ENCODE data around the gene DUSP10.

DUSP10 gene

GRCh38 chr1:221765527-221765926 lies 23.6 kb upstream of the DUSP10 start:
- DNase-seq (ENCODE audit: low read depth in 2 of 2), result no peak

DNA sequence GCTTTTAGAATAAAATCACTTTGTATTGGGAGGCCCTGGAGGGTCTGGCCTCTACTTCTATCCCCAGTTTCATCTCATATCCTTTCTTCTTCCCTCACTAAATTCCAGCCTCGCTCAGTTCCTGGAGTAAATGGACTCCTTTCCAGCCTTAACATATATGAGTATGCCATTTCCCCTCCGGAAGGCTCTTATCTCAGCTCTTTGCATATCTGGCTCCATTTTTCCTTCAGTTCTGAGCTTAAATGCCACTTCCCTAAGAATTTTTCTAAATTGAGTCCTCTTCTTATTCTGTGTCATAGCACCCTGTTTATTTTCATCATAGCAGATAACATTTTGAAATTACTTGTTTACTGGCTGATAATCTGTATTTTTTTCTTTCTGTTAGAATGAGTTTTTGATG lies 20.2 kb upstream of the DUSP10 start:
- DNase-seq (ENCODE audit: low read depth in 2 of 2), result no peak

- DNase-seq (ENCODE audit: low read depth in 2 of 2), result no peak
Observed at GRCh38 chr1:221761354-221762002, 19.6 kb upstream of the DUSP10 start.

DNA sequence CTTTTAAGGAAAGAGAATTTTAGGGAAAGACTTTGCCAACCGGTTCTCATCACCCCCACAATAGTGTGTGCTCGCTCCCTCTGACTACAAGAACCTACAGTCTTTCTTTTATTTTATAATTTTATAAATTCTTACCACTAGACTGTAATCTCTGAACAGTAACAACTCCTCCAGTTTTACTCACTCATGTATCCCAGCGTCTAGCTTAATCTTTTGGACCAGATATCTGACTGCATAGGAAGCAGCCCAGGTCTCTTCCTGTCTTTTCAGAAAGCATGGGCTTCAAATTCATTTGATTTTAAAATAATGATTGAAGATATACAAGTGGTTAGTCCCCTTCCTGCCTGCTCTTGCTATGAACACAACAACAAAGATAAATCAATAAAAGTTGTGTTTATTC lies 19.0 kb upstream of the DUSP10 start:
- no peak for DNase-seq (ENCODE audit: low read depth in 2 of 2)

DNA sequence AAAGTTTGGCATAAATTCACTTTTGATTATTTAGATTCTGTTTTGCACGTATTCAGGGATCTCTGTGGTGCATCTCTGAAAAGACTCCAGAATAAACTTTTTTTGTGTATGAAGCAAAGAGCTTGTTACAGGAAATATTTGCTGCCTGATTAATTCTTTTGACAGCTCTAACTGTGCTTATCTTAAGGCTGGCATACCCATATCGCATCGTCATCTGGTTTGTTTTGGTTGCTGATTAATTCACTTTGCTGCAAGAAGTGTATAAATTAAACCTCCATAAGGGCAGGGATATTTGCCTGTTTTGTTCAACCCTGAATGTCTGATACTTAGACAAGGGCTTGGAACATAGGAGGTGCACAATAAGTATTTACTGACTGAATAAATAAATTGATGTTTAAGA lies 17.5 kb upstream of the DUSP10 start:
- DNase-seq (ENCODE audit: low read depth in 2 of 2), result no peak

GRCh38 chr1:221758455-221758854 lies 16.6 kb upstream of the DUSP10 start:
- DNase-seq (ENCODE audit: low read depth in 2 of 2), result no peak

- DNase-seq (ENCODE audit: low read depth in 2 of 2), result no peak
Observed at GRCh38 chr1:221756830-221757551, 15.1 kb upstream of the DUSP10 start.

DNA sequence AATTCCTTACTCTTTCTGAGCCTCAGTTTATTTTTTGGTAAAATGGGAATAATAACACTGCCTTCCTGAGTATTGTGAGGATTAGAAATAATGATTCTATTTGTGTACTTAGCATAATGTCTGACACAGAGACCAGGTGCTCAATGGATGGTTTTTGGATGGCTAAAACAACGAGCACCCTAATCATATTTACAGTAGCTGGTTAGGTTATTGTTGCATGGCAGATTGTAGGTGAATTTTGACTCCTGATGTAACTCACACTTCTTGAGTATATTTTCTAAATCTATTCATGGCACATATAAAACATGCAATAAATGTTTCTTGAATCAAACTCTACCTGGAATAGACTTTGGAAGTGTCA lies 11.9 kb upstream of the DUSP10 start:
- DNase-seq (ENCODE audit: low read depth in 2 of 2), result no peak

DNA sequence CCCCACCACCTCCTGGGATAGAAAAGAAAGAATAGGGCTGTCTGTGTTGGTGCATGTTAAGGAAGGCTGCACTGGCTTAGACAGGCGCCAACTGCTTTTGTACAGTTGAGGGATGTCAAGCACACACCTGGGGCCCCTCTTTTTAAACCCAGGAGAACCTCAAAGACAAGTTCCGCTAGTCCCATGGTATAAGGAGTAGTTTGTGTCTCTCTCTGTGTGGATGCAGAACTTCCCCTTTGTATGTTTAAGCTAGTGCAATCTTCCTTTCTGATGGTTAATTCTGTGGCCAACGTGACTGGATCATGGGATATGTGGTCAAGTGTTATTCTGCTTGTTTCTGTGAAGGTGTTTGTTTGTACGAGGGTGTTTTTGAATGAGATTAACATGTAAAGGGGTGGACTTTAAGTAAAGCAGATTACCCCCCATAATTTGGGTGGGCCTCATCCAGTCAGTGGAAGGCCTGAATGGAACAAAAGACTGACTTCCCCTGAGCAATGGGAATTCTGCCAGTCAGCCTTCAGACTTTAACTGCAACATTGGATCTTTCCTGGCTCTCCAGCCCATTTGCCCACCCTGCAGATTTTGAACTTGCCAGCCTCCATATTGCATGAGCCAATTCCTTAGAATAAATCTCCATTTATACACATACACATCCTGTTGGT lies 9.5 kb upstream of the DUSP10 start:
- no peak for DNase-seq (ENCODE audit: low read depth in 2 of 2)

DNA sequence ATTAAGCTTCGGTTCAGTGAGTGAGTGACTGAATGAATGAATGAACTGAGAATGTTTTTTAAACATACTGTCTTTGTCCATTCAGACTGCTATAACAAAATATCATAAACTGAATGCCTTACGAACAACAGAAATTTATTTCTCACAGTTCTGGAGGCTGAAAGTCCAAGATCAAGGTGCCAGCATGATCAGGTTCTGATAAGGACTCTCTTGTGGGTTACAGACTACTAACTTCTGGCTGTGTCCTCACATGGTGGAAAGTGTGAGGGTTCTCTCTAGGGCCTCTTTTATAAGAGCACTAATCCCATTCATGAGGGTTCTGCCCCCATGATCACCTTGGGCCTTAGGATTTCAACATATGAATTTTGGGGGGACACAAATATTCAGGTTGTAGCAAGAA lies 7.1 kb upstream of the DUSP10 start:
- DNase-seq (ENCODE audit: low read depth in 2 of 2), result no peak

DNA sequence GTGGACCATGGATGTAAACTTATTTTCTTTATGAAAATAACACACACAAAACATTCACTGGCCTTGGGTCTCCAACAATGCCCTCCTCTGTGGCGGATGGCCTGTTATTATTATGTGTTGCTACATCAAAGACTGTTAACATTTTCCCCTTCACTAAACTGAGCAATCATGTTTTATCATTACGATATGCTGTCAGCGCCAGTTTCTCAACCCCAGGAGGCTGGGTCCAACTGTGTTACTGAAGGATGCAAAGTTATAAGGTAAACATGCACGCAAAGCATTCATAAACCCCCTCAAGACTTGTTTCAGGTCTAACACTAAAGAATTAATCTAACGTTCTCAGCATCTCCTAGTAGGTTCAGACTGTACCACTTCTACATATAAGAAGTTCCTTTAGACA lies 6.0 kb upstream of the DUSP10 start:
- no peak for DNase-seq (ENCODE audit: low read depth in 2 of 2)

- DNase-seq (ENCODE audit: low read depth in 2 of 2), result no peak
Observed at GRCh38 chr1:221743416-221744208, 1.7 kb upstream of the DUSP10 start.

- DNase-seq (ENCODE audit: low read depth in 2 of 2), result peak; percentile 53 to 58
Observed at GRCh38 chr1:221742555-221743415, 896 bp upstream of the DUSP10 start.

DNA sequence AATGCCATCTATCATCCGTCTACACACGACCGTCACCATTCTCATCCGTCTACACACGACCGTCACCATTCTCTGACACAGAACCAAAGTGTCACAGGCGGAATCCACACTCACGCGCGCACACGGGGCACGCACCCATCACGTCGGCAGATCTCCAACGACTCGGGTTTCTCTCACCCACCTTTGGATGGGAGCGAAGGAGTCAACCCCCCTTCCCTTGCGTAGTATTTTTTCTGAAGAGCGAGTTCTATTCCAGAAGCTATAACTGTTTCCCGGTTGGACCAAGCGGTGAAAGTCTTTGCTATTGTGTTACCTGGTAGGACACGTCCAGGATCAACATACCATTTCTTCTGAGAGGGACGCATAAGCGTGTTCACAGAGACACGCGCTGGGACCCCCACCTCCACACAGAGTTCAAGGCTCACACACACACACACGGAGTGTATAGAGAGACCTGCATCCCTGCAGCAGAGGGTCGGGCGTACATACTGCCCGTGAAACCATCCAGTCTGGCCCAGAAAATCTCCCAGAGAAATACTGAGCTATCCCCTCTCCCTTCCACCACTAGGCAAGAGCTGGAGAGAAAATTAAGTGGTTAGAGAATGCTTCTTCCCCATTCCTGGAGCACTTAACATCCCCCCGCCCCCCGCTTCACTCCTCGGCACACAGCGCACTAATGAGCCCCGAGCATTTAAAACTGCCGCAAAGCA lies 741 bp downstream of the DUSP10 start:
- DNase-seq (ENCODE audit: low read depth in 2 of 2), result no peak

GRCh38 chr1:221740369-221740992 lies 1.4 kb downstream of the DUSP10 start:
- no peak for DNase-seq (ENCODE audit: low read depth in 2 of 2)

DNA sequence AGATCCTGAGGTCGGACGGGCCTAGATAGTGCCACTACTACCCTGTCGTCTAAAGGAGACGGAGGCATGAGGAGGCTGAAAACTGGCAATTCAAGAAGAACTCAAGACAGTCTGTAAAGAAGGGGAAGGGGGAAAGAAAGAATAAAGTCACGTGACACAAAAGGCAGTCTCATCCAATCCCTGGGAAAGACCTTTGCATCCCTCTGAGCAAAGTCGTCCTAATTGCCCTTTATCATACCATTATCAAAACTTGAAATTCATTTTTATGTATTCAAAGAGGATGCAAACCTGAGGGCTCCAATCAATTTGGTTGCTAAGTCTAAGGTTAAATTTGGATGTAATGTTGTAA lies 2.2 kb downstream of the DUSP10 start:
- no peak for DNase-seq (ENCODE audit: low read depth in 2 of 2)

DNA sequence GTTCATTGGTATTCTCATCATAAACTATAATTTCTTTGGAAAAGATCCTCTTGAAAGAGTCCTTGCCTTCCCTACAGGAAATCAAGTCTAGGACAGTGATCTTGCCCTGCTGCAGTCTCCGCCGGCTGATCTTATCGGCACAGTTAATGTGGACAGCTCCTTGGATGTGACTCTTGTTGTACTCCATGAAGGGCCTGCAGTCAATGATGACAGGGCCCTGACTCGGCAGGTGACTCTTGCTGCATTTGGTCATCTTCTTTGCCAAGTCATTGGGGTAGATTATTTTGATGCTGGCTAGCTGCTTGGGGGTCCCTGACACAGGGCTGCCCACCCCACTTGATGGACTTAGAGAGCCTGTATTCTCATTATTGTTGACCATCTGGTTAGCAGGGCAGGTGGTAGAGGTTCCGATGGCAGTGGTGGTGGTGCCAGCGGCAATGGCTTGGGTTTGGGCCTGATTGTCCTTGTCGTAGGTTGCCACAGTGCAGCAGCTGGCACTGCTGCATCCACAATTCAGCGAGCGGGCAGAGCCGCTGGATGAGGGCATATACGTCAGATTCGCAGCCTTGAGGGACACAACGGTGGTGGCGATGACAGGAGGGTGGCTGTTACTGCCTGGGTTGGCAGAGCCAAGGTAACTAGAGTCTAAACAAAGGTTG lies 2.7 kb downstream of the DUSP10 start:
- no peak for DNase-seq (ENCODE audit: low read depth in 2 of 2)

DNA sequence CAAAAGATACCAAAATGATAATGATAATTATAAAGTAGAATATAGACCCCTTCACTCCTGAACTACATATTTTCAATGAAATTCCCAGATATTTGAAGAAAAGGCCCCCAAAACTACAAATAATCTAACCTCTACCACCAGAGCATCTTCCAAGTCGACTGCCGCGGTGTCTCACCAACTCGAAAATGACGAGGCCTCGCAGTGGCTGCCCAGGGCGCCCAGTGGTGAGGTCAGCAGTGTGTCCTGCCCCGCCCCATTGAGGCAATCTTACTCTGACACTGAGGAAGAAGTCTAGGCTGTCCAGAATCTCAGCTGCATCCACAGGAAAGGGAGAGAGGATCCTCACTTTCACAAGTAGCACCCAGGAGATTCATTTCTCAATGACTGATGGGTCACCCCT lies 5.2 kb downstream of the DUSP10 start:
- no peak for DNase-seq (ENCODE audit: low read depth in 2 of 2)

- no peak for DNase-seq (ENCODE audit: low read depth in 2 of 2)
Observed at GRCh38 chr1:221735999-221736398, 5.9 kb downstream of the DUSP10 start.

GRCh38 chr1:221734187-221734586 lies 7.7 kb downstream of the DUSP10 start:
- no peak for DNase-seq (ENCODE audit: low read depth in 2 of 2)
